H9 (cell line): ENCODE results near the gene PLA1A. TPM values are rescaled to one million over a fixed set of nuclear protein-coding genes. Genes with fewer than 3 reads are reported as not detected.
"Not testable (repeated sequence)": the region's sequence is repeated elsewhere in the genome, so short reads cannot be mapped to it uniquely, and the experiment has no call there.

Source experiments
- DNase-seq: peaks from one replicate; pipeline ENCODE4 v3.0.0-alpha.2; 2017
- H2AFZ ChIP-seq: one replicate; pipeline ENCODE4 v1.6.1; 2013; ENCODE audit warnings: mild to moderate bottlenecking, low read length, control low read depth, moderate library complexity
- H2AK5ac ChIP-seq: 2 replicates; pipeline ENCODE4 v1.6.1; 2013; ENCODE audit warnings: low read length, control low read depth, mixed read lengths; ENCODE audit not compliant: insufficient read length
- H2BK120ac ChIP-seq: one replicate; pipeline ENCODE4 v1.6.1; 2013; ENCODE audit warnings: low read depth, mild to moderate bottlenecking, low read length, control low read depth, inconsistent platforms; ENCODE audit not compliant: poor library complexity, severe bottlenecking
- H2BK12ac ChIP-seq: 2 replicates; pipeline ENCODE4 v1.6.1; 2013; ENCODE audit warnings: low read length, control low read depth, mixed read lengths, low read depth; ENCODE audit not compliant: insufficient read length
- H2BK15ac ChIP-seq: 2 replicates; pipeline ENCODE4 v1.6.1; 2013; ENCODE audit warnings: low read depth, low read length, control low read depth
- H2BK20ac ChIP-seq: one replicate; pipeline ENCODE4 v1.6.1; 2013; ENCODE audit warnings: low read depth, mild to moderate bottlenecking, low read length, control low read depth, inconsistent platforms; ENCODE audit not compliant: poor library complexity, severe bottlenecking
- H2BK5ac ChIP-seq: 2 replicates; pipeline ENCODE4 v1.6.1; 2013; ENCODE audit warnings: low read length, control low read depth, mixed read lengths; ENCODE audit not compliant: insufficient read length
- H3K14ac ChIP-seq: 2 replicates; pipeline ENCODE4 v1.6.1; 2013; ENCODE audit warnings: low read length, control low read depth; ENCODE audit not compliant: insufficient read depth
- H3K18ac ChIP-seq: 2 replicates; pipeline ENCODE4 v1.6.1; 2013; ENCODE audit warnings: low read depth, mild to moderate bottlenecking, mixed read lengths, low read length, control low read depth; ENCODE audit not compliant: insufficient read length
- H3K23ac ChIP-seq: 2 replicates; pipeline ENCODE4 v1.6.1; 2013; ENCODE audit warnings: low read length, control low read depth, mixed read lengths, low read depth; ENCODE audit not compliant: insufficient read length
- H3K23me2 ChIP-seq: 2 replicates; pipeline ENCODE4 v1.6.1; 2013; ENCODE audit warnings: low read depth, mild to moderate bottlenecking, mixed read lengths, low read length, control low read depth; ENCODE audit not compliant: insufficient read length, poor library complexity, severe bottlenecking
- H3K27ac ChIP-seq: 2 replicates; pipeline ENCODE4 v1.5.1; 2013; ENCODE audit warnings: low read length, control low read depth, mixed read lengths, low read depth; ENCODE audit not compliant: insufficient read length
- H3K27me3 ChIP-seq: 2 replicates; pipeline ENCODE4 v1.6.1; 2013; ENCODE audit warnings: low read length, control low read depth, inconsistent platforms; ENCODE audit not compliant: insufficient read depth
- H3K4ac ChIP-seq: 2 replicates; pipeline ENCODE4 v1.6.1; 2013; ENCODE audit warnings: low read depth, mild to moderate bottlenecking, control low read depth, inconsistent platforms, low read length, moderate library complexity
- H3K4me1 ChIP-seq: 2 replicates; pipeline ENCODE4 v1.6.1; 2013; ENCODE audit warnings: low read length, control low read depth, inconsistent platforms; ENCODE audit not compliant: insufficient read depth
- H3K4me2 ChIP-seq: 2 replicates; pipeline ENCODE4 v1.6.1; 2013; ENCODE audit warnings: low read length, control low read depth, mixed read lengths; ENCODE audit not compliant: insufficient read length, insufficient read depth
- H3K56ac ChIP-seq: 2 replicates; pipeline ENCODE4 v1.6.1; 2013; ENCODE audit warnings: low read depth, mild to moderate bottlenecking, mixed read lengths, low read length, control low read depth; ENCODE audit not compliant: insufficient read length
- H3K79me1 ChIP-seq: 2 replicates; pipeline ENCODE4 v1.6.1; 2013; ENCODE audit warnings: low read depth, mild to moderate bottlenecking, moderate library complexity, low read length, control low read depth, inconsistent platforms; ENCODE audit not compliant: insufficient read depth, poor library complexity, severe bottlenecking
- H3K79me2 ChIP-seq: 2 replicates; pipeline ENCODE4 v1.6.1; 2013; ENCODE audit warnings: low read length, control low read depth, inconsistent platforms; ENCODE audit not compliant: insufficient read depth
- H3K9ac ChIP-seq: 2 replicates; pipeline ENCODE4 v1.6.1; 2013; ENCODE audit warnings: low read length, control low read depth, mixed read lengths; ENCODE audit not compliant: insufficient read length; ENCODE audit errors: extremely low read depth
- H3K9me3 ChIP-seq: one replicate; pipeline ENCODE4 v1.6.1; 2013; ENCODE audit warnings: low read depth, low read length, inconsistent platforms; ENCODE audit not compliant: control insufficient read depth
- H3T11ph ChIP-seq: one replicate; pipeline ENCODE4 v1.6.1; 2013; ENCODE audit warnings: mild to moderate bottlenecking, low read length, control low read depth, inconsistent platforms
- H4K20me1 ChIP-seq: one replicate; pipeline ENCODE4 v1.6.1; 2013; ENCODE audit not compliant: control insufficient read depth, insufficient read length, insufficient read depth
- H4K5ac ChIP-seq: 2 replicates; pipeline ENCODE4 v1.6.1; 2013; ENCODE audit warnings: low read depth, mild to moderate bottlenecking, mixed read lengths, low read length, control low read depth; ENCODE audit not compliant: insufficient read length
- H4K8ac ChIP-seq: replicated peaks from 2 replicates; pipeline ENCODE4 v1.6.1; 2013; ENCODE audit warnings: low read length, control low read depth, mixed read lengths, low read depth; ENCODE audit not compliant: insufficient read length
- H4K91ac ChIP-seq: 2 replicates; pipeline ENCODE4 v1.6.1; 2013; ENCODE audit warnings: low read depth, mild to moderate bottlenecking, moderate library complexity, mixed read lengths, low read length, control low read depth; ENCODE audit not compliant: insufficient read length
- H3K27ac Mint-ChIP-seq, 3 experiments: 2 replicates in 2 of 3; 3 replicates in 1 of 3; pipeline ENCODE4 v1.8.0; 2020 to 2021; ENCODE audit warnings: mixed read lengths in 3 of 3, mild to moderate bottlenecking in 1 of 3, moderate library complexity in 1 of 3
- H3K27me3 Mint-ChIP-seq: 2 replicates; pipeline ENCODE4 v1.8.0; 2021; ENCODE audit warnings: low read depth, mild to moderate bottlenecking, moderate library complexity, mixed read lengths
- H3K36me3 Mint-ChIP-seq, 3 experiments: 2 replicates in 2 of 3; 3 replicates in 1 of 3; pipeline ENCODE4 v1.8.0; 2020 to 2021; ENCODE audit warnings: low read depth in 3 of 3, mixed read lengths in 3 of 3; ENCODE audit not compliant: insufficient read depth in 1 of 3
- H3K4me1 Mint-ChIP-seq, 2 experiments: 2 replicates each; pipeline ENCODE4 v1.8.0; 2020; ENCODE audit warnings: mixed read lengths in 2 of 2
- H3K4me3 Mint-ChIP-seq, 2 experiments: 2 replicates in 1 of 2; 3 replicates in 1 of 2; pipeline ENCODE4 v1.8.0; 2020 to 2021; ENCODE audit warnings: mild to moderate bottlenecking in 2 of 2, mixed read lengths in 2 of 2, moderate library complexity in 1 of 2
- H3K9me3 Mint-ChIP-seq, 2 experiments: 2 replicates in 1 of 2; 3 replicates in 1 of 2; pipeline ENCODE4 v1.8.0; 2020; ENCODE audit warnings: mild to moderate bottlenecking in 2 of 2, mixed read lengths in 2 of 2, moderate library complexity in 1 of 2
- CTCF ChIP-seq: fragments of 200-600 bp; sonication (generic); conservative IDR thresholded peaks from 3 replicates; pipeline ENCODE4 v1.8.0; 2021; ENCODE audit warnings: antibody characterized with exemption, mild to moderate bottlenecking
- WGBS: extraction: QIAGEN DNeasy Blood & Tissue Kit; methylation state at CpG from one replicate; pipeline ENCODE4 v1.1.7; 2013; ENCODE audit warnings: missing lambda C conversion rate, low lambda C conversion rate, mixed read lengths; ENCODE audit not compliant: insufficient read length; ENCODE audit errors: extremely low coverage; 5-methylcytosine and 5-hydroxymethylcytosine counted together
- total RNA-seq: library from RNA; stranded (reverse); gene quantifications from 2 replicates; pipeline ENCODE4 v1.2.1, GENCODE V29; 2021

PLA1A gene
- total RNA-seq, 1 experiment from 2014 or later, result not detected

GRCh38 chr3:119677641-119677934 lies 79.9 kb downstream of the PLA1A start:
- no peak overlapping the region for H2BK12ac ChIP-seq
- no peak overlapping the region for H2AK5ac ChIP-seq
- H2BK20ac ChIP-seq, result no peak overlapping the region
- peaks cover 17 to 19% of the 10 kb centered on the region in 2 experiments for H3K4me1 Mint-ChIP-seq
- H3K79me2 ChIP-seq, result peaks cover 5% of the 10 kb centered on the region; the same call in 1 of the 2 replicates
- no peak for DNase-seq
- TF ChIP-seq CTCF, result no peak
- no peaks in the 10 kb centered on the region for H4K20me1 ChIP-seq
- H4K8ac ChIP-seq, result no peak overlapping the region
- no peak overlapping the region for H2BK15ac ChIP-seq
- peak overlapping the region; percentile 85 to 93 (median 90) for H3K27ac Mint-ChIP-seq
- peak overlapping the region; percentile 44 for H3K27ac ChIP-seq
- no peak overlapping the region for H2BK120ac ChIP-seq
- peak overlapping the region; percentile 43 for H2AFZ ChIP-seq
- no peaks in the 10 kb centered on the region for H3K4me1 ChIP-seq
- H3K9ac ChIP-seq, result peak overlapping the region; percentile 48
- peaks cover 9 to 30% (median 26%) of the 10 kb centered on the region in 3 experiments for H3K36me3 Mint-ChIP-seq
- H3K79me1 ChIP-seq, result no peaks in the 10 kb centered on the region
- H3K23ac ChIP-seq, result no peak overlapping the region
- H3K18ac ChIP-seq, result no peak overlapping the region
- no peaks in the 10 kb centered on the region for H3K9me3 Mint-ChIP-seq
- H3K27me3 ChIP-seq, result no peaks in the 10 kb centered on the region
- H3K14ac ChIP-seq, result no peak overlapping the region
- no peak overlapping the region for H3K4ac ChIP-seq
- H4K91ac ChIP-seq, result no peak overlapping the region
- no peaks in the 10 kb centered on the region for H3K27me3 Mint-ChIP-seq
- peak overlapping the region; percentile 86 to 96 for H3K4me3 Mint-ChIP-seq
- no CpG with 5 or more reads among the region's 6 CpGs for WGBS
- H3K23me2 ChIP-seq, result no peaks in the 10 kb centered on the region
- H2BK5ac ChIP-seq, result no peak overlapping the region
- no peaks in the 10 kb centered on the region for H3K9me3 ChIP-seq
- peak overlapping the region; percentile 97 for H3K4me2 ChIP-seq
- H3T11ph ChIP-seq, result no peak overlapping the region
- H3K56ac ChIP-seq, result no peak overlapping the region
- no peak overlapping the region for H4K5ac ChIP-seq

GRCh38 chr3:119678209-119678608 lies 80.5 kb downstream of the PLA1A start:
- H3K9me3 Mint-ChIP-seq, H3K23ac ChIP-seq, H3K9ac ChIP-seq, H3K9me3 ChIP-seq, H3K27ac Mint-ChIP-seq, H3T11ph ChIP-seq, H4K91ac ChIP-seq, H2AFZ ChIP-seq, H3K4me2 ChIP-seq, H2AK5ac ChIP-seq, H2BK20ac ChIP-seq, H2BK12ac ChIP-seq, H3K79me1 ChIP-seq, H3K79me2 ChIP-seq, H4K8ac ChIP-seq, H3K56ac ChIP-seq, H3K4ac ChIP-seq, H2BK120ac ChIP-seq, H3K27me3 ChIP-seq, H2BK15ac ChIP-seq, H3K23me2 ChIP-seq, H3K4me1 ChIP-seq, H3K27ac ChIP-seq, H3K27me3 Mint-ChIP-seq, DNase-seq, H3K14ac ChIP-seq, H3K4me3 Mint-ChIP-seq, H3K18ac ChIP-seq, H4K5ac ChIP-seq, H2BK5ac ChIP-seq, H4K20me1 ChIP-seq: not testable (repeated sequence)
- no CpG with 5 or more reads among the region's 10 CpGs for whole genome bisulfite sequencing
- Mint-ChIP-seq H3K4me1 (peaks cover 17 to 19% of the 10 kb centered on the region in 2 experiments), H3K36me3 (peaks cover 5 to 24% (median 19%) of the 10 kb centered on the region in 3 experiments)
